Measurements from ENCODE around the gene TRAF3IP1. TPM values are rescaled to one million over a fixed set of nuclear protein-coding genes. Genes with fewer than 3 reads are reported as not detected.
"Not testable (repeated sequence)": the region's sequence is repeated elsewhere in the genome, so short reads cannot be mapped to it uniquely, and the experiment has no call there.

TRAF3IP1 gene
- total RNA-seq, 1 donor from 2014 or later = 15.1 TPM

GRCh38 chr2:238306672-238306998 is 13.7 kb upstream of the TRAF3IP1 start:
- Mint-ChIP-seq H3K36me3 (ENCODE audit: low read depth) (no peaks in the 10 kb centered on the region), H3K27ac (ENCODE audit: unreplicated experiment) (no peak overlapping the region), H3K27me3 (ENCODE audit: low read depth) (peaks cover 5% of the 10 kb centered on the region), H3K4me1 (ENCODE audit: low read depth) (peaks cover 6% of the 10 kb centered on the region), H3K4me3 (ENCODE audit: unreplicated experiment) (no peak overlapping the region), H3K9me3 (ENCODE audit: low read depth) (no peaks in the 10 kb centered on the region)
- TF ChIP-seq CTCF (IDR thresholded peaks at IDR 0.05) = no peak
- peak; percentile 37 for DNase-seq (ENCODE audit: low spot score)

- Mint-ChIP-seq H3K27ac (ENCODE audit: unreplicated experiment) (no peak overlapping the region), H3K27me3 (ENCODE audit: low read depth) (peaks cover 5% of the 10 kb centered on the region), H3K36me3 (ENCODE audit: low read depth) (no peaks in the 10 kb centered on the region), H3K4me1 (ENCODE audit: low read depth) (no peaks in the 10 kb centered on the region), H3K4me3 (ENCODE audit: unreplicated experiment) (no peak overlapping the region), H3K9me3 (ENCODE audit: low read depth) (no peaks in the 10 kb centered on the region)
- DNase-seq (ENCODE audit: low spot score) = no peak
- peak; percentile 39 for TF ChIP-seq CTCF (IDR thresholded peaks at IDR 0.05)
Observed at GRCh38 chr2:238308177-238308576, 12.1 kb upstream of the TRAF3IP1 start.

GRCh38 chr2:238310721-238311120 is 9.6 kb upstream of the TRAF3IP1 start:
- H3K9me3 Mint-ChIP-seq (ENCODE audit: low read depth); H3K36me3 Mint-ChIP-seq (ENCODE audit: low read depth); H3K4me1 Mint-ChIP-seq (ENCODE audit: low read depth); H3K4me3 Mint-ChIP-seq (ENCODE audit: unreplicated experiment); H3K27ac Mint-ChIP-seq (ENCODE audit: unreplicated experiment); DNase-seq (ENCODE audit: low spot score); H3K27me3 Mint-ChIP-seq (ENCODE audit: low read depth): not testable (repeated sequence)

- peaks cover 10% of the 10 kb centered on the region for H3K27me3 Mint-ChIP-seq (ENCODE audit: low read depth)
- no peaks in the 10 kb centered on the region for H3K36me3 Mint-ChIP-seq (ENCODE audit: low read depth)
- H3K4me3 Mint-ChIP-seq (ENCODE audit: unreplicated experiment) = no peak overlapping the region
- no peaks in the 10 kb centered on the region for H3K9me3 Mint-ChIP-seq (ENCODE audit: low read depth)
- DNase-seq (ENCODE audit: low spot score) = no peak
- no peak for TF ChIP-seq CTCF (IDR thresholded peaks at IDR 0.05)
- no peak overlapping the region for H3K27ac Mint-ChIP-seq (ENCODE audit: unreplicated experiment)
- H3K4me1 Mint-ChIP-seq (ENCODE audit: low read depth) = no peaks in the 10 kb centered on the region
Observed at GRCh38 chr2:238313289-238313990, 6.9 kb upstream of the TRAF3IP1 start.

GRCh38 chr2:238313991-238314350 is 6.3 kb upstream of the TRAF3IP1 start:
- Mint-ChIP-seq H3K4me1 (ENCODE audit: low read depth) (no peaks in the 10 kb centered on the region), H3K27ac (ENCODE audit: unreplicated experiment) (no peak overlapping the region), H3K36me3 (ENCODE audit: low read depth) (no peaks in the 10 kb centered on the region), H3K4me3 (ENCODE audit: unreplicated experiment) (no peak overlapping the region), H3K9me3 (ENCODE audit: low read depth) (no peaks in the 10 kb centered on the region), H3K27me3 (ENCODE audit: low read depth) (peaks cover 10% of the 10 kb centered on the region)
- no peak for DNase-seq (ENCODE audit: low spot score)
- no peak for TF ChIP-seq CTCF (IDR thresholded peaks at IDR 0.05)

- no peak overlapping the region for H3K4me3 Mint-ChIP-seq (ENCODE audit: unreplicated experiment)
- no peaks in the 10 kb centered on the region for H3K36me3 Mint-ChIP-seq (ENCODE audit: low read depth)
- H3K27ac Mint-ChIP-seq (ENCODE audit: unreplicated experiment) = no peak overlapping the region
- DNase-seq (ENCODE audit: low spot score) = no peak
- TF ChIP-seq CTCF (IDR thresholded peaks at IDR 0.05) = no peak
- peaks cover 5% of the 10 kb centered on the region for H3K4me1 Mint-ChIP-seq (ENCODE audit: low read depth)
- H3K9me3 Mint-ChIP-seq (ENCODE audit: low read depth) = no peaks in the 10 kb centered on the region
- H3K27me3 Mint-ChIP-seq (ENCODE audit: low read depth) = peaks cover 10% of the 10 kb centered on the region
Observed at GRCh38 chr2:238314576-238314975, 5.7 kb upstream of the TRAF3IP1 start.
